Natural killer cell (primary cell): Measurements from ENCODE around the gene PHLDB3. TPM values are rescaled to one million over a fixed set of nuclear protein-coding genes. Genes with fewer than 3 reads are reported as not detected.

Experiments used
- ATAC-seq, 3 donors: fragments of 150-1000 bp in 2 of 3; fragments of 200-7000 bp in 1 of 3; cut with Tn5 transposase; 1 replicate in 1 of 3; 2 replicates in 2 of 3; pipeline ENCODE4 v1.10.0; 2021; ENCODE audit warnings: mild to moderate bottlenecking in 2 of 3, moderate library complexity in 2 of 3
- DNase-seq, 2 donors: peaks; one replicate each; pipeline versions ENCODE4 v3.0.0 to v3.0.0-alpha.2; 2013 to 2021; ENCODE audit warnings: mixed read lengths in 1 of 2
- H3K27ac ChIP-seq: one replicate; pipeline ENCODE4 v1.5.1; 2013; ENCODE audit warnings: mild to moderate bottlenecking, low read length
- H3K27me3 ChIP-seq: one replicate; pipeline ENCODE4 v1.6.1; 2013; ENCODE audit warnings: low read length; ENCODE audit not compliant: control insufficient read depth, insufficient read depth
- H3K36me3 ChIP-seq: one replicate; pipeline ENCODE4 v1.6.1; 2013; ENCODE audit warnings: low read length; ENCODE audit not compliant: control insufficient read depth, insufficient read depth
- H3K4me1 ChIP-seq: one replicate; pipeline ENCODE4 v1.6.1; 2013; ENCODE audit warnings: low read length; ENCODE audit not compliant: control insufficient read depth, insufficient read depth
- H3K4me3 ChIP-seq: one replicate; pipeline ENCODE4 v1.5.1; 2013; ENCODE audit warnings: low read length
- H3K9me3 ChIP-seq: one replicate; pipeline ENCODE4 v1.6.1; 2013; ENCODE audit warnings: low read length; ENCODE audit not compliant: control insufficient read depth, insufficient read depth
- H3K27ac Mint-ChIP-seq, 2 donors: one replicate each; pipeline ENCODE4 v1.8.0; 2022; ENCODE audit warnings: mild to moderate bottlenecking in 2 of 2, mixed read lengths in 2 of 2, moderate library complexity in 1 of 2
- H3K27me3 Mint-ChIP-seq, 2 donors: one replicate each; pipeline ENCODE4 v1.8.0; 2022; ENCODE audit warnings: low read depth in 2 of 2, mixed read lengths in 2 of 2
- H3K36me3 Mint-ChIP-seq: one replicate; pipeline ENCODE4 v1.8.0; 2022; ENCODE audit warnings: mixed read lengths
- H3K4me1 Mint-ChIP-seq, 2 donors: one replicate each; pipeline ENCODE4 v1.8.0; 2022; ENCODE audit warnings: mixed read lengths in 2 of 2
- H3K4me3 Mint-ChIP-seq: one replicate; pipeline ENCODE4 v1.8.0; 2022; ENCODE audit warnings: mild to moderate bottlenecking, moderate library complexity, mixed read lengths
- H3K9me3 Mint-ChIP-seq, 2 donors: one replicate each; pipeline ENCODE4 v1.8.0; 2022; ENCODE audit warnings: mixed read lengths in 2 of 2
- CTCF ChIP-seq: fragments of 200-600 bp; IDR thresholded peaks from one replicate; pipeline ENCODE4 v1.8.0; 2022; ENCODE audit warnings: antibody characterized with exemption
- WGBS: methylation state at CpG from one replicate; pipeline ENCODE4 v1.1.7; 2013; ENCODE audit warnings: missing lambda C conversion rate; ENCODE audit not compliant: insufficient coverage; 5-methylcytosine and 5-hydroxymethylcytosine counted together
- intact Hi-C: fragments of 100-400 bp; cut with micrococcal nuclease; formaldehyde crosslinking; loops from one replicate; pipeline ENCODE4 v1.14.2; 2022
- total RNA-seq, 4 donors: library from RNA; stranded (reverse); fragments of 120-200 nt in 1 of 4; gene quantifications; one replicate each; pipeline versions ENCODE4 v1.2.3 to v1.2.4, GENCODE V29; 2013 to 2022

The PHLDB3 gene
- total RNA-seq, 3 donors from 2014 or later (not counting 1 experiment from before 2014, with no cell fraction given), result 24.5 to 24.9 (median 24.8) TPM

DNA sequence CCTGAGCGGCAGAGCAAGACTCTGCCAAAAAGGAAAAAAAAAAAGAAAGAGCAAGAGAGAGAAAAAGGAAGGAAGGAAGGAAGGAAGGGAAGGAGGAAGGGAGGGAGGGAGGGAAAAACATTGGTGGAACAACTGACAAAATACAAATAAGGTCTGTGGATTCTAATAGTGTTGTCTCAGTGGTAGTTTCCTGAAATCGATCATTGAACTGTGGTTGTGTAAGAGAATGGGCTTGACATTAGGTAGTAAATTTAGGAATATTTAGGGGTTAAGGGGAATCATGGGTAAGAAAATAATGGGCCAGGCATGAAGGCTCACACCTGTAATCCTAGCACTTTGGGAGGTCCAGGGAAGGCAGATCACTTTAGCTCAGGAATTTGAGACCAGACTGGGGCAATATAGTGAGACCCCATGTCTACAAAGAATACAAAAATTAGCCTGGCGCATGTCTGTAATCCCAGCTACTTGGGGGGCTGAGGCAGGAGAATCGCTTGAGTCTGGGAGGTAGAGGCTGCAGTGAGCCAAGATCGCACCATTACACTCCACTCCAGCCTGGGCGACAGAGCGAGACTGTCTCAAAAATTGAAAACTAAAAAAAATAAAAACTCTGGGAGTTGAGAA, 14.5 kb downstream of the PHLDB3 start:
- no peak for TF ChIP-seq CTCF
- H3K27me3 ChIP-seq, result no peaks in the 10 kb centered on the region
- Mint-ChIP-seq H3K9me3 (no peaks in the 10 kb centered on the region), H3K27me3 (no peaks in the 10 kb centered on the region), H3K4me1 (no peaks in the 10 kb centered on the region), H3K27ac (no peak overlapping the region), H3K36me3 (no peaks in the 10 kb centered on the region), H3K4me3 (no peak overlapping the region)
- H3K36me3 ChIP-seq, result peaks cover under 1% of the 10 kb centered on the region
- no peak overlapping the region for H3K4me3 ChIP-seq
- 96% methylated on average over 7 of the region's 7 CpGs for WGBS
- H3K27ac ChIP-seq, result no peak overlapping the region
- H3K9me3 ChIP-seq, result no peaks in the 10 kb centered on the region
- peaks cover 11% of the 10 kb centered on the region for H3K4me1 ChIP-seq
- intact Hi-C loops, result no loop called here
- ATAC-seq, result no peak
- DNase-seq, result no peak

DNA sequence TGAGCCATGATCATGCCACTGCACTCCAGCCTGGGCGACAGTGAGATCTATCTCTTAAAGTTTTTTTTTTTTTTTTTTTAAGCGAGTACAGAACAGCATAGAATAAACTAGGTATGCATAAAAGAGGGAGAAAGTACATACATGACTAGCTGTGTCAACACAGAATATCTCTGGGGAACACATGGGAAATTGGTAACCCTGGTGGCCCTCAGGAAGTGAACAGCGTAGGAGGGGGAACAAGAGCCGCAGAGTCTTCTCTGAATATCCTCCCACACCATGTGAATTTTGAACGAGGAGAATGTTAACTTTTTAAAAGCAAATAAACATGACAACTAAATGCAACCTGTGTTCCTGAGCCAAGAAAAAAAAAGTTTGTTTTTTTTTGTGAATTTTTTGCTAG, 15.2 kb downstream of the PHLDB3 start:
- 100% methylated on average over 1 of the region's 5 CpGs for WGBS
- no peak overlapping the region for H3K4me3 Mint-ChIP-seq
- no peak overlapping the region for H3K4me3 ChIP-seq
- no peaks in the 10 kb centered on the region for H3K9me3 ChIP-seq
- DNase-seq, result no peak
- intact Hi-C loops, result no loop called here
- H3K4me1 ChIP-seq, result peaks cover 11% of the 10 kb centered on the region
- no peaks in the 10 kb centered on the region for H3K36me3 Mint-ChIP-seq
- H3K27me3 ChIP-seq, result no peaks in the 10 kb centered on the region
- no peak for ATAC-seq
- H3K36me3 ChIP-seq, result no peaks in the 10 kb centered on the region
- no peak overlapping the region for H3K27ac Mint-ChIP-seq
- H3K9me3 Mint-ChIP-seq, result no peaks in the 10 kb centered on the region
- TF ChIP-seq CTCF, result no peak
- no peak overlapping the region for H3K27ac ChIP-seq
- no peaks in the 10 kb centered on the region for H3K27me3 Mint-ChIP-seq
- H3K4me1 Mint-ChIP-seq, result no peaks in the 10 kb centered on the region

- H3K9me3 Mint-ChIP-seq, result no peaks in the 10 kb centered on the region
- no peak for ATAC-seq
- H3K27ac Mint-ChIP-seq, result no peak overlapping the region
- H3K27me3 Mint-ChIP-seq, result no peaks in the 10 kb centered on the region
- Histone ChIP-seq H3K4me3 (no peak overlapping the region), H3K27me3 (no peaks in the 10 kb centered on the region), H3K4me1 (peaks cover 11% of the 10 kb centered on the region), H3K9me3 (no peaks in the 10 kb centered on the region), H3K36me3 (no peaks in the 10 kb centered on the region), H3K27ac (no peak overlapping the region)
- no peaks in the 10 kb centered on the region for H3K4me1 Mint-ChIP-seq
- DNase-seq, result no peak
- WGBS, result 87% methylated on average over 8 of the region's 8 CpGs
- no peaks in the 10 kb centered on the region for H3K36me3 Mint-ChIP-seq
- no peak overlapping the region for H3K4me3 Mint-ChIP-seq
- no peak for TF ChIP-seq CTCF
- intact Hi-C loops, result no loop called here
These were observed 16.4 kb downstream of the PHLDB3 start for GRCh38 chr19:43488179-43488578.

DNA sequence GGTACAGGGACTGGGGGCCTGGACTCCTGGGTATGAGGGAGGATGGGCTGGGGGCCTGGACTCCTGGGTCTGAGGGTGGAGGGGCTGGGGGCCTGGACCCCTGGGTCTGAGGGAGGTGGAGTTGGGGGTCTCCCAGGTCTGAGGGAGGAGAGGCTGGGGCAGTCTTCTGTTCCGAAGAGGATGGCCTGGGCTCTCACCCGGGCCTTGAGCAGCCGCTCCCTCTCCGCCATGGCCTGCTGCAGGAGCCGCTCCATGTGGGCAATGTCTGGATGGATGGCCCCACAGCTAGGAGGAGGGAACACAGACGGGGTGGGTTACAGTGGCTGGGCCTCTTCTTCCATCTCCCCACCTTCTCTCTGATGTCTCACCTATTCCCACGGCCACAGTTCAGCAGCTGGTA, 18.1 kb downstream of the PHLDB3 start:
- whole genome bisulfite sequencing, result 99% methylated on average over 6 of the region's 7 CpGs
- ATAC-seq, result no peak
- no peak overlapping the region for H3K27ac ChIP-seq

More for the DNA sequence above, 18.1 kb downstream of the PHLDB3 start:
- Mint-ChIP-seq H3K27me3 (no peaks in the 10 kb centered on the region), H3K27ac (no peak overlapping the region), H3K9me3 (no peaks in the 10 kb centered on the region), H3K4me3 (no peak overlapping the region), H3K36me3 (no peaks in the 10 kb centered on the region), H3K4me1 (no peaks in the 10 kb centered on the region)
- peaks cover 11% of the 10 kb centered on the region for H3K4me1 ChIP-seq
- no peaks in the 10 kb centered on the region for H3K36me3 ChIP-seq
- DNase-seq, result no peak
- intact Hi-C loops, result no loop called here
- no peak for TF ChIP-seq CTCF
- H3K27me3 ChIP-seq, result no peaks in the 10 kb centered on the region
- H3K4me3 ChIP-seq, result no peak overlapping the region
- no peaks in the 10 kb centered on the region for H3K9me3 ChIP-seq
